B cell (primary cell): ENCODE data around the gene CAB39L. TPM values are rescaled to one million over a fixed set of nuclear protein-coding genes. Genes with fewer than 3 reads are reported as not detected.

Source experiments
- ATAC-seq: fragments of 200-7000 bp; cut with Tn5 transposase; one replicate; pipeline ENCODE4 v1.10.0; 2021; ENCODE audit warnings: low read depth, mild to moderate bottlenecking, moderate number of reproducible peaks, moderate library complexity
- CTCF ChIA-PET: fragments of 350-600 bp; sonication (Branson Sonifier 250); formaldehyde crosslinking; loops from one replicate; lab custom pipeline; 2021; ENCODE audit warnings: antibody characterized with exemption, inconsistent platforms; lab: Charles Lee
- POLR2A ChIA-PET: fragments of 350-600 bp; sonication (Branson Sonifier 250); formaldehyde crosslinking; loops from one replicate; lab custom pipeline; 2021; ENCODE audit warnings: antibody characterized with exemption; lab: Charles Lee
- DNase-seq: peaks from one replicate; pipeline ENCODE4 v3.0.0; 2013
- H2AFZ ChIP-seq: 2 replicates; pipeline ENCODE4 v1.6.1; 2012; ENCODE audit warnings: mild to moderate bottlenecking, low read depth, low read length; ENCODE audit not compliant: insufficient read depth, poor library complexity, severe bottlenecking
- H3K27ac ChIP-seq, 2 donors: 1 replicate in 1 of 2; 2 replicates in 1 of 2; pipeline ENCODE4 v1.5.1; 2012 to 2013; ENCODE audit warnings: low read length in 2 of 2, mild to moderate bottlenecking in 2 of 2, moderate library complexity in 1 of 2
- H3K27me3 ChIP-seq, 4 experiments: fragments of 200-600 bp in 1 of 4; sonication (generic) in 1 of 4; replicated peaks in 1 of 4; 1 replicate in 2 of 4; 2 replicates in 2 of 4; pipeline versions ENCODE4 v1.6.1 to v1.7.0; 2013 to 2016; ENCODE audit warnings: low read length in 3 of 4, mild to moderate bottlenecking in 2 of 4, mixed read lengths in 1 of 4, moderate library complexity in 1 of 4; ENCODE audit not compliant: insufficient read depth in 4 of 4, control insufficient read depth in 3 of 4; ENCODE audit errors: control extremely low read depth in 1 of 4
- H3K36me3 ChIP-seq, 2 experiments: replicated peaks in 1 of 2; 1 replicate in 1 of 2; 2 replicates in 1 of 2; pipeline versions ENCODE4 v1.6.1 to v1.7.1; 2013; ENCODE audit warnings: low read length in 1 of 2; ENCODE audit not compliant: insufficient read depth in 2 of 2, control insufficient read depth in 1 of 2; ENCODE audit errors: control extremely low read depth in 1 of 2, extremely low read depth in 1 of 2
- H3K4me1 ChIP-seq, 2 donors: fragments of 200-600 bp in 1 of 2; sonication (generic) in 1 of 2; 1 replicate in 1 of 2; 2 replicates in 1 of 2; pipeline versions ENCODE4 v1.5.1 to v1.6.1; 2013 to 2017; ENCODE audit warnings: low read length in 2 of 2; ENCODE audit not compliant: control insufficient read depth in 2 of 2, insufficient read depth in 2 of 2
- H3K4me2 ChIP-seq: replicated peaks from 2 replicates; pipeline ENCODE3; 2012; ENCODE audit warnings: mild to moderate bottlenecking, low read depth, low read length; ENCODE audit not compliant: poor library complexity, severe bottlenecking
- H3K4me3 ChIP-seq, 5 experiments: fragments of 200-600 bp in 1 of 5; sonication (generic) in 1 of 5; 1 replicate in 3 of 5; 2 replicates in 2 of 5; pipeline versions ENCODE4 v1.5.1 to v1.7.0; 2011 to 2016; ENCODE audit warnings: low read length in 4 of 5, mild to moderate bottlenecking in 4 of 5, low read depth in 2 of 5, control low read depth in 1 of 5, moderate library complexity in 1 of 5; ENCODE audit not compliant: insufficient read depth in 1 of 5; ENCODE audit errors: control extremely low read depth in 1 of 5, extremely low read depth in 1 of 5
- H3K79me2 ChIP-seq: fragments of 200-600 bp; sonication (generic); one replicate; pipeline ENCODE4 v1.6.0; 2016; ENCODE audit warnings: low read length; ENCODE audit not compliant: control insufficient read depth, insufficient read depth
- H3K9ac ChIP-seq: fragments of 200-600 bp; sonication (generic); 2 replicates; pipeline ENCODE4 v1.6.1; 2017; ENCODE audit warnings: mild to moderate bottlenecking, low read length, moderate library complexity
- H3K9me3 ChIP-seq, 3 donors: one replicate each; pipeline versions ENCODE4 v1.6.1 to v1.7.1; 2013; ENCODE audit warnings: low read length in 2 of 3; ENCODE audit not compliant: control insufficient read depth in 2 of 3, insufficient read depth in 1 of 3; ENCODE audit errors: control extremely low read depth in 1 of 3
- H4K20me1 ChIP-seq: 2 replicates; pipeline ENCODE4 v1.6.0; 2012; ENCODE audit warnings: mild to moderate bottlenecking, low read length; ENCODE audit not compliant: insufficient read depth, control insufficient read depth, poor library complexity, severe bottlenecking
- H3K27ac Mint-ChIP-seq: one replicate; pipeline ENCODE4 v1.8.0; 2021; ENCODE audit warnings: mixed read lengths
- H3K27me3 Mint-ChIP-seq: one replicate; pipeline ENCODE4 v1.8.0; 2021; ENCODE audit warnings: mixed read lengths
- H3K4me1 Mint-ChIP-seq: one replicate; pipeline ENCODE4 v1.8.0; 2021; ENCODE audit warnings: mixed read lengths
- H3K4me3 Mint-ChIP-seq: one replicate; pipeline ENCODE4 v1.8.0; 2021; ENCODE audit warnings: mixed read lengths
- H3K9me3 Mint-ChIP-seq: one replicate; pipeline ENCODE4 v1.8.0; 2022; ENCODE audit warnings: mixed read lengths; ENCODE audit not compliant: insufficient read depth
- EZH2 ChIP-seq: IDR thresholded peaks from 2 replicates; pipeline ENCODE4 v1.6.1; 2012; ENCODE audit warnings: borderline replicate concordance, low read depth, mild to moderate bottlenecking, moderate library complexity, low read length; ENCODE audit not compliant: insufficient read depth, poor library complexity, severe bottlenecking
- WGBS: methylation state at CpG from one replicate; pipeline ENCODE4 v1.1.5; 2013; ENCODE audit warnings: missing lambda C conversion rate; ENCODE audit not compliant: insufficient coverage; 5-methylcytosine and 5-hydroxymethylcytosine counted together
- intact Hi-C: fragments of 100-400 bp; cut with micrococcal nuclease; formaldehyde crosslinking; loops from one replicate; pipeline ENCODE4 v1.10.0; 2022
- polyA plus RNA-seq: library from polyadenylated mRNA; depleted of rRNA; stranded (reverse); fragments of >200 nt; gene quantifications from 2 replicates; pipeline ENCODE4 v1.2.3, GENCODE V29; 2012
- total RNA-seq, 2 donors: library from RNA; stranded (reverse); fragments of 120-200 nt in 1 of 2; gene quantifications; 1 replicate in 1 of 2; 2 replicates in 1 of 2; pipeline versions ENCODE4 v1.2.3 to v1.2.4, GENCODE V29; 2013 to 2022
- TF ChIP-seq, protein P1 (sequence below): fragments of 200-600 bp; IDR thresholded peaks from one replicate; pipeline ENCODE4 v1.8.0; 2022; ENCODE audit warnings: antibody characterized with exemption, mild to moderate bottlenecking

CAB39L gene
- total and polyA plus RNA-seq, 2 donors (not counting 1 experiment from before 2014, with no cell fraction given), result 1.5 to 9.6 TPM

DNA sequence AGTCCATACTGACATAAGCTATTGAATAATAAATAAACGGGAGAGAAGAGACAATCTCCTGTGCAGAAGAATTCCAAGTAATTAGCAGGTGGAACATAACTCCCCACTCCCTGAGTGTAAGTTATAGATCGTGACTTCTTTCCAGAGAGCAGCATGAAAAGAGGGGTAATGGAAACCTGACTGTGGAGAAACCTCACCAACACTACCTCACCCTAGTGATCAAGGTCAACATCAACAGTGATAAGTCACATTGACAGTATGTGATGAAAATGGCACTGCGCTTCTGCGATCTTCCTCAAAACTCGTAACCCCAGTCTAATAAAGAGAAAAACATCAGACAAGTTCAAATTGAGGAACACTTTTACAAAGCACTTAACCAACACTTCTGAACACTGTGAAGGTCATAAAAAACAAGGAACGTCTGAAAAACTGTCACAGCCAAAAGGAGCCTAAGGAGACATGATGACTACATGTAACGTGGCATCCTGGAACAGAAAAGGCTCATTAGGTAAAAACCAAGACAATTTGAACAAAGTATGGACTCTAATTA lies 19.8 kb downstream of the CAB39L start:
- Histone ChIP-seq H3K9ac (no peak overlapping the region), H3K36me3 (no peaks in the 10 kb centered on the region), H3K79me2 (no peaks in the 10 kb centered on the region), H3K27me3 (no peaks in the 10 kb centered on the region), H3K27ac (no peak overlapping the region), H3K9me3 (no peaks in the 10 kb centered on the region), H3K4me1 (no peaks in the 10 kb centered on the region), H2AFZ (no peak overlapping the region), H4K20me1 (no peaks in the 10 kb centered on the region), H3K4me2 (no peak overlapping the region), H3K4me3 (no peak overlapping the region)
- Mint-ChIP-seq H3K27ac (no peak overlapping the region), H3K9me3 (no peaks in the 10 kb centered on the region), H3K4me3 (no peak overlapping the region), H3K27me3 (no peaks in the 10 kb centered on the region), H3K4me1 (no peaks in the 10 kb centered on the region)
- 61% methylated on average over 3 of the region's 7 CpGs for WGBS
- ChIA-PET CTCF (interaction anchor here (1.2 kb wide), 1 partner anchor 183 kb away, joined by 3 read pairs; no protein-coding TSS in a partner anchor), POLR2A (no interaction called here)
- intact Hi-C loops, result no loop called here
- TF ChIP-seq, protein P1, sequence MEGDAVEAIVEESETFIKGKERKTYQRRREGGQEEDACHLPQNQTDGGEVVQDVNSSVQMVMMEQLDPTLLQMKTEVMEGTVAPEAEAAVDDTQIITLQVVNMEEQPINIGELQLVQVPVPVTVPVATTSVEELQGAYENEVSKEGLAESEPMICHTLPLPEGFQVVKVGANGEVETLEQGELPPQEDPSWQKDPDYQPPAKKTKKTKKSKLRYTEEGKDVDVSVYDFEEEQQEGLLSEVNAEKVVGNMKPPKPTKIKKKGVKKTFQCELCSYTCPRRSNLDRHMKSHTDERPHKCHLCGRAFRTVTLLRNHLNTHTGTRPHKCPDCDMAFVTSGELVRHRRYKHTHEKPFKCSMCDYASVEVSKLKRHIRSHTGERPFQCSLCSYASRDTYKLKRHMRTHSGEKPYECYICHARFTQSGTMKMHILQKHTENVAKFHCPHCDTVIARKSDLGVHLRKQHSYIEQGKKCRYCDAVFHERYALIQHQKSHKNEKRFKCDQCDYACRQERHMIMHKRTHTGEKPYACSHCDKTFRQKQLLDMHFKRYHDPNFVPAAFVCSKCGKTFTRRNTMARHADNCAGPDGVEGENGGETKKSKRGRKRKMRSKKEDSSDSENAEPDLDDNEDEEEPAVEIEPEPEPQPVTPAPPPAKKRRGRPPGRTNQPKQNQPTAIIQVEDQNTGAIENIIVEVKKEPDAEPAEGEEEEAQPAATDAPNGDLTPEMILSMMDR, result no peak
- TF ChIP-seq EZH2, result no peak
- no peak for ATAC-seq
- no peak for DNase-seq

DNA sequence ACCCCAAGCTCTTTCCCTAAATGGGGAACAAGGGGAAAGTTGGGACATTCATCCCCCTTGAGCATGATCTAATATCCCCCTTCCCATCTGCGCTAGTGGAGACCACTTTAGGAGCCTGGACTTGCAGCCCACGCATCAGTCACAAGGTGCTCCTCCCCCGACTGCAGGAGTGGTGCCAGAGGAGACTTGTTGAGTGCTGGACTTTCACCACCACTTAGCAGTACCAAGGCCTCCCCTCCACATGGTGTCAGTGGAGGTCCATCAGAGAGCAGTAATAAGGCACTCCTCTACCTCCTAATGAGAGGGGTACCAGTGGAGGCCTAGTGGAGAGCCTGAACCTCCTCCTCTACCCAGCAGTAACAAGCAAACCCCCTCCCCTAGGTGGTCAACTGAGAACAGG lies 22.5 kb downstream of the CAB39L start:
- Histone ChIP-seq H3K4me3 (no peak overlapping the region), H3K9me3 (no peaks in the 10 kb centered on the region), H3K4me1 (no peaks in the 10 kb centered on the region), H3K27ac (no peak overlapping the region), H3K9ac (no peak overlapping the region), H4K20me1 (no peaks in the 10 kb centered on the region), H3K27me3 (no peaks in the 10 kb centered on the region), H2AFZ (no peak overlapping the region), H3K4me2 (no peak overlapping the region), H3K79me2 (no peaks in the 10 kb centered on the region), H3K36me3 (no peaks in the 10 kb centered on the region)
- Mint-ChIP-seq H3K27ac (no peak overlapping the region), H3K4me1 (no peaks in the 10 kb centered on the region), H3K27me3 (no peaks in the 10 kb centered on the region), H3K4me3 (no peak overlapping the region), H3K9me3 (no peaks in the 10 kb centered on the region)
- WGBS, result 81% methylated on average over 2 of the region's 3 CpGs
- POLR2A ChIA-PET, result interaction anchor here (0.6 kb wide), 1 partner anchor 157 kb away, joined by 4 read pairs; no protein-coding TSS in a partner anchor
- CTCF ChIA-PET, result interaction anchor here (0.7 to 1.4 kb wide), 3 partner anchors 21 to 185 kb away, joined by 3 read pairs; no protein-coding TSS in a partner anchor
- TF ChIP-seq, protein P1, result peak; percentile 26
- no peak for TF ChIP-seq EZH2
- peak; percentile 61 for ATAC-seq
- DNase-seq, result peak; percentile 39
- intact Hi-C loops, result loop anchor here (1.0 kb wide), 1 partner anchor 186 kb away; no protein-coding TSS in a partner anchor
